GM12875 (cell line): ENCODE measurements around the gene GTF3C1.
"Not testable (repeated sequence)": the region's sequence is repeated elsewhere in the genome, so short reads cannot be mapped to it uniquely, and the experiment has no call there.

Experiments
- H3K4me3 ChIP-seq: one replicate; pipeline ENCODE4 v1.5.1; 2011; ENCODE audit warnings: low read depth, low read length, control low read depth
- TF ChIP-seq, protein P1 (sequence below): IDR thresholded peaks from 2 replicates; pipeline ENCODE4 v1.5.1; 2011; ENCODE audit warnings: low read depth, mild to moderate bottlenecking, control low read depth, inconsistent platforms, low read length, moderate library complexity, borderline replicate concordance; ENCODE audit not compliant: insufficient read depth

Gene GTF3C1

GRCh38 chr16:27444015-27444414 lies 105.7 kb downstream of the GTF3C1 start:
- TF ChIP-seq, protein P1, sequence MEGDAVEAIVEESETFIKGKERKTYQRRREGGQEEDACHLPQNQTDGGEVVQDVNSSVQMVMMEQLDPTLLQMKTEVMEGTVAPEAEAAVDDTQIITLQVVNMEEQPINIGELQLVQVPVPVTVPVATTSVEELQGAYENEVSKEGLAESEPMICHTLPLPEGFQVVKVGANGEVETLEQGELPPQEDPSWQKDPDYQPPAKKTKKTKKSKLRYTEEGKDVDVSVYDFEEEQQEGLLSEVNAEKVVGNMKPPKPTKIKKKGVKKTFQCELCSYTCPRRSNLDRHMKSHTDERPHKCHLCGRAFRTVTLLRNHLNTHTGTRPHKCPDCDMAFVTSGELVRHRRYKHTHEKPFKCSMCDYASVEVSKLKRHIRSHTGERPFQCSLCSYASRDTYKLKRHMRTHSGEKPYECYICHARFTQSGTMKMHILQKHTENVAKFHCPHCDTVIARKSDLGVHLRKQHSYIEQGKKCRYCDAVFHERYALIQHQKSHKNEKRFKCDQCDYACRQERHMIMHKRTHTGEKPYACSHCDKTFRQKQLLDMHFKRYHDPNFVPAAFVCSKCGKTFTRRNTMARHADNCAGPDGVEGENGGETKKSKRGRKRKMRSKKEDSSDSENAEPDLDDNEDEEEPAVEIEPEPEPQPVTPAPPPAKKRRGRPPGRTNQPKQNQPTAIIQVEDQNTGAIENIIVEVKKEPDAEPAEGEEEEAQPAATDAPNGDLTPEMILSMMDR, result no peak
- no peak overlapping the region for H3K4me3 ChIP-seq

DNA sequence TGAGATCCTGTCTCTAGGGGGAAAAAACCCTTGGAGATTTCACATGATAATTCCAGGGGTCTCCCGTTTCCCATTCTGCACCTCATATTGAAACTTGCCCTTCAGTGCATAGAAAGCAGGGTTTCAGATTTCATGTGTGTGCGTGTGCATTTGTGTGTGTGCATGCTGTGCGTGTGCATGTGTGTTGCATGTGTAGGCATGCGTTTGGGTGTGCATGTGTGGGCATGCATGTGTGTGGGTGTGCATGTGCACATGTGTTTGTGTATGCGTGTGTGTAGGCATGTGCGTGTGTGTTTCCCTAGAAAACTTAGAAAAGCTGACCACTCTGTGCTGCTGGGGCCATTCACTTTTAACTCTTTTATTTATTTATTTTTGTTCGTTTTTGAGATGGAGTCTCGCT lies 107.7 kb downstream of the GTF3C1 start:
- TF ChIP-seq, protein P1, result no peak
- no peak overlapping the region for H3K4me3 ChIP-seq

- TF ChIP-seq, protein P1, result no peak
- no peak overlapping the region for H3K4me3 ChIP-seq
Observed at GRCh38 chr16:27441276-27441675, 108.4 kb downstream of the GTF3C1 start.

- H3K4me3 ChIP-seq, result no peak overlapping the region
- TF ChIP-seq, protein P1, result no peak
Observed at GRCh38 chr16:27439271-27440018, 110.3 kb downstream of the GTF3C1 start.

DNA sequence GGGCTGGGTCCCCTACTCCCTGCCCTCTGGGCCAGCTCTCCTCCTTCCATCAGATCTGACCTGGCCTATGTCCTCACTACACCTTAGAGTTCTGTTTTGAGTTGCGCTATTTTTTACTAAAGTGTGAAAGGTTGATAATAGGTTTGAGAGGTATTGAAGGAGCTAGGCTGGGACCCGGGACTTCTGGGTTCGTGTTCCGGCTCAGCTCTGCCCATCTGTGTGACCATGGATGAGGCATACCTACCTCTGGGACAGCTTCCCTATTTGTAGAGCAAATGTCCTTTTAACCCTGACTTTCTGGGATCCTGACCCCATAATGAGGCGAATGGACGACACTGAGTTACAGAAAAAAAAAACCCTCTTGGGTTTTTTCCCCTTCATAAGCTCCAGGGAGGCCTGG lies 111.8 kb downstream of the GTF3C1 start:
- TF ChIP-seq, protein P1, result no peak
- no peak overlapping the region for H3K4me3 ChIP-seq

DNA sequence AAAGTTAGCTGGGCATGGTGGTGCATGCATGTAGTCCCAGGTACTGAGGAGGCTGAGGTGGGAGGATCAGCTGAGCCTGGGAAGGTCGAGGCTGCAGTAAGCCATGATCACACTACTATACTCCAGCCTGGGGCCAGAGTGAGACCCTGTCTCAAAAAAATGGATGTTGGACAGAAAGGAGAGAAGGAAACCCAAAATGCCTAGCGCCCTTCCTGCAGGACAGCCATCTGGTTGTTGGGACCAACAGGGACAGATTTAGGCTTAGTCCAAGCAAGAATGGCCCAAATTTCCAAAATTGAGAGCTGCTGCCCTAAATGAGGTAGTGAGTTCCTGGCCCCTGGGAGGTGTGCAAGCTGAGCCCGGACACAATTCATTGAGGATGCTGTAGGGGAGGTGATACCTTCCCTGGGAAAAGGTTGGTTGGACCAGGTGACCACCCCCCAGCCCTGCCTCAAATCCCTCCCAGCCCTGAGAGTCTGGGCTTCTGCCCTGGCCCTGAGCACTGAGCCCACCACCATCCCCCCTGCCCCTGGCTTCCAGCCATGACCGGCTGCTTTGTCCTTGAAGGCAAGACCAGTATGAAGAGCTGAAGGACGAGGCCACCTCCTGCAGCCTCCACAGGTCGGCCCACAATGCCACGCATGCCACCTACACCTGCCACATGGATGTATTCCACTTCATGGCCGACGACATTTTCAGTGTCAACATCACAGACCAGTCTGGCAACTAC lies 112.6 kb downstream of the GTF3C1 start:
- no peak overlapping the region for H3K4me3 ChIP-seq
- TF ChIP-seq, protein P1, result no peak

- TF ChIP-seq, protein P1, result no peak
- H3K4me3 ChIP-seq, result no peak overlapping the region
Observed at GRCh38 chr16:27436065-27436464, 113.6 kb downstream of the GTF3C1 start.

- not testable (repeated sequence) for H3K4me3 ChIP-seq
Observed at GRCh38 chr16:27435146-27435545, 114.6 kb downstream of the GTF3C1 start.
